ENCODE measurements around the gene LRRC74A. TPM values are rescaled to one million over a fixed set of nuclear protein-coding genes. Genes with fewer than 3 reads are reported as not detected.

The LRRC74A gene
- polyA plus RNA-seq, 1 experiment, result not detected

DNA sequence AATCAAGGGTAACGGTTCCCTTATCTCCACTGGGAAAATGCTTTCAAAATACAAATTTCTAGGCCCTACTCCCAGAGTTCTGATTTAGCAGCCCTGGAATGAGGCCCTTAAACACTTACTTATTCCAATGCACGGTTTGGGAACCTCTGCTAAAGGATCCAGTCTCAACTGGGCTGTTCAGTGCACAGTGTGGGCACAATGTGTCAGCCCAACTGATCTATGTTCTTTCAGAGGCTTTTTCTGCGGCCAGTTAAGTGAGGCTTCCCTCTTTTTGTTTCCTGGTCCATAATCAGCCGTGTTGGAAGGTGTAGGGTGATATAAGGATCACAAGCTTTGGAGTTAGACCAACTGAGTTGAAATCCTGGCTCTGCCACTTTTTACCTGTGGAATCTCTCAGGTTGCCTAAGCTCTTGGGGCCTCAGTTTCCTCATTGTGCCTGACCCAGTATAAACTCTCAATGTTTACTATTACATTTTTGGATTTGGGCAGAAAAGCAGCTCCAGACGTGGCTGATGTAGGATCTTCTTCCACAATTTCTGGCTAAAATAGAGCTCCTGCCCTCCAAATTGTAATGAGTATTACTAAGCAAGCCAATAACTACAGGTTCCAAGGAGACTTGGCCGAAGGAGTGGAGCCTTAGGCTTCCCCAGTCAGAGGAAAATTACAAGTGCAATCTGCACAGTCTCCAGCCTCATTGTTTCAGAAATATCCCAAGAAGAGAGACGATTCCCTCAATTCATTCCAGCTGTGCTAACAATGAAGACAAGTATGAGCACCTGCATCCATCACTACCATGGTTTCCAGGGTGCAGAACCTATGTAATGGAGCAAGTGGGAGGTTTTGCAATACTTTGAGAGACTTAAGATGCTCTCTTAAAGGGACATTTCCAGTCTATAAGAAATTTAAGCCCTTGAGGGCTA, 11.2 kb upstream of the LRRC74A start:
- Histone ChIP-seq H3K27me3 (ENCODE audit: control insufficient read depth, insufficient read depth, low read length) (peaks cover 12% of the 10 kb centered on the region), H3K27ac (ENCODE audit: low read depth, low read length) (no peak overlapping the region), H3K4me3 (ENCODE audit: low read depth, low read length) (no peak overlapping the region), H3K9me3 (ENCODE audit: control insufficient read depth, insufficient read depth, low read length) (no peaks in the 10 kb centered on the region; the same call in 1 of the 2 replicates)
- no peak for DNase-seq (ENCODE audit: low read depth, low spot score)
- TF ChIP-seq, protein P1, sequence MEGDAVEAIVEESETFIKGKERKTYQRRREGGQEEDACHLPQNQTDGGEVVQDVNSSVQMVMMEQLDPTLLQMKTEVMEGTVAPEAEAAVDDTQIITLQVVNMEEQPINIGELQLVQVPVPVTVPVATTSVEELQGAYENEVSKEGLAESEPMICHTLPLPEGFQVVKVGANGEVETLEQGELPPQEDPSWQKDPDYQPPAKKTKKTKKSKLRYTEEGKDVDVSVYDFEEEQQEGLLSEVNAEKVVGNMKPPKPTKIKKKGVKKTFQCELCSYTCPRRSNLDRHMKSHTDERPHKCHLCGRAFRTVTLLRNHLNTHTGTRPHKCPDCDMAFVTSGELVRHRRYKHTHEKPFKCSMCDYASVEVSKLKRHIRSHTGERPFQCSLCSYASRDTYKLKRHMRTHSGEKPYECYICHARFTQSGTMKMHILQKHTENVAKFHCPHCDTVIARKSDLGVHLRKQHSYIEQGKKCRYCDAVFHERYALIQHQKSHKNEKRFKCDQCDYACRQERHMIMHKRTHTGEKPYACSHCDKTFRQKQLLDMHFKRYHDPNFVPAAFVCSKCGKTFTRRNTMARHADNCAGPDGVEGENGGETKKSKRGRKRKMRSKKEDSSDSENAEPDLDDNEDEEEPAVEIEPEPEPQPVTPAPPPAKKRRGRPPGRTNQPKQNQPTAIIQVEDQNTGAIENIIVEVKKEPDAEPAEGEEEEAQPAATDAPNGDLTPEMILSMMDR (IDR thresholded peaks at IDR 0.05; ENCODE audit: low read depth, low read length), result no peak
- ChIA-PET POLR2A (no interaction called here), CTCF (interaction anchor here (1.6 kb wide), 1 partner anchor 30 kb away, joined by 5 read pairs; no protein-coding TSS in a partner anchor)

DNA sequence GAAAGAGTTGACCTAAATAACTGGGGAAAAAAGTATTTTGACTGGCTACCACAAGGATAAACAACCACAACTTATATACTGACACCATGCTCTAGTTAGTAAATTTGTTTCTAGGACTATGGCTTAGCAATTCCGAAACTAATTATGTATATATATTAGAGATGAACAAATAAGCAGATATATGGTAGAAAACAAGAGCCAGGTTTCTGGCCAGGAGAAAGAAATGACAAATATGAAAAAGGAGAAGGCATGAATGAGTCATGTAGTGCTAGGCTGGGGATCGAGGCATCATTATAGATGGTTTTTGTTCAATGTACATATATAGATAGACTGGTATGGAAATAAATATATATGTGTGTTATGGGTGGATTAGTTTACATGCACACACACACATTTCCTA, 5.5 kb upstream of the LRRC74A start:
- Histone ChIP-seq H3K27me3 (ENCODE audit: control insufficient read depth, insufficient read depth, low read length) (peaks cover 12% of the 10 kb centered on the region), H3K9me3 (ENCODE audit: control insufficient read depth, insufficient read depth, low read length) (no peaks in the 10 kb centered on the region), H3K27ac (ENCODE audit: low read depth, low read length) (no peak overlapping the region), H3K4me3 (ENCODE audit: low read depth, low read length) (no peak overlapping the region)
- TF ChIP-seq, protein P1 (IDR thresholded peaks at IDR 0.05; ENCODE audit: low read depth, low read length), result no peak
- ChIA-PET CTCF (interaction anchor here (0.7 kb wide), 1 partner anchor 302 kb away, joined by 15 read pairs; no protein-coding TSS in a partner anchor), POLR2A (no interaction called here)
- DNase-seq (ENCODE audit: low read depth, low spot score), result no peak

DNA sequence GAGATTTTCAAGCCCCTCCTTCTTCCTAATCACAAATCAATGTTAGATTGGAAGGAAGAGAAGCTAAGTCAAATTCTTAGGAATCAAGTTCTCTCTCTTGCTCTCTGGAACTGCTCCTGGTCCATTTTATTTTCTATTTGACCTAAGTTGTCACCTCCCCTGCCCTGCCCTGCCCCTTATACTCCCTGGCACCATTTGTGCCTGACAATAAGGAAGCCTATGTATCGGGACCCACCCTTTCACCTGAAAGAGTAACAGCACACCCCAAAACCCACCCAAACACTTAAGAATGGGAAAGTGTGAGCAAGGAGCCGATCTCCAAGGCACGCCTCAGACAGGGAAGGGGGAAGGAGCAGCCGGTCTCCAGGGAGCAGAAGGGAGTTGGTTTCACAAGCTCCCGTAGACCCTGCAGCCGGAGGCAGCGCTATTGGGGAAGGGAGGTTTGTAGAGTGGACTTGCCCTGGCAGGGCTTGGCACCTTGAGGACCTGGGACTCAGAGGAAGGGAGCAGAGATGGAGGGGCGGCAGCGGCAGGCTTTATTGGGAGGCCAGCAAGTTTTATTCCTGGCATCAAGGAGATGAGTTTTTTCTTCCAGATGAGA, 1.6 kb downstream of the LRRC74A start:
- H3K4me3 ChIP-seq (ENCODE audit: low read depth, low read length), result peak overlapping the region; percentile 31
- ChIA-PET POLR2A (no interaction called here), CTCF (no interaction called here)
- TF ChIP-seq, protein P1 (IDR thresholded peaks at IDR 0.05; ENCODE audit: low read depth, low read length), result no peak
- no peaks in the 10 kb centered on the region for H3K9me3 ChIP-seq (ENCODE audit: control insufficient read depth, insufficient read depth, low read length)
- H3K27ac ChIP-seq (ENCODE audit: low read depth, low read length), result no peak overlapping the region
- no peak for DNase-seq (ENCODE audit: low read depth, low spot score)
- H3K27me3 ChIP-seq (ENCODE audit: control insufficient read depth, insufficient read depth, low read length), result peaks cover 28% of the 10 kb centered on the region

DNA sequence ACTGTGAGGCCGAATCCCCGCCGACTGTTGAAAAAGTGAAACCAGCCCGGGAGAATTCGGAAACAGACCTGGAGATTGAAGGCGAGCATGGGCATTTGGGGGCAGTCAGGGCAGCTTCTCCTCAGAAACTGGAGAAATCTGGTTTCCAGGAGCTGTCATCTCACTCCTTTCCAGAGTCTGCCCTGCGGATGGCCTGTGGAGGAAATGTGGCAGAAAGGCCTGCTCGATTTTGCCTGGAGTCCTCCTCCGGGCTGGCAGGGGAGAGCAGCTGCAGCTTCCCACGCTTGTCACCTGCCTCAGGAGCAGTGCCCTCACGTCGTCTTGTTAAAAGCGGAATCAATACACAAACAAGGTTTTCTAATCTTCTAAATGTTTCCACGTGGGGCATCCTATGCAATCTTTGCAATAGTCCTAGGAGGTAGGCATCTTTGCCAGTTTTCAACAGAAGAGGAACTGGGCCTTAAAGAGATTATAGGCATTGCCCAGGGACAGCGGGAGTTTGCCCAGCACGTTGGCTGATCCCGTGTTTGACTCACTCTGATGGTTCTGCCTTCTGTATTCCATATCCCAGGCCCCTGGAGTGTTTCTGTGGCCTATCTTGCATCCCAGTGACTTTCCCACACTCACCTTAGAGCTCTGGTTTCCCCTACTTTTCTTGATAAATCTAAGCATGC, 2.3 kb downstream of the LRRC74A start:
- H3K27me3 ChIP-seq (ENCODE audit: control insufficient read depth, insufficient read depth, low read length), result peaks cover 28% of the 10 kb centered on the region
- no peak for DNase-seq (ENCODE audit: low read depth, low spot score)
- peak overlapping the region; percentile 31 for H3K4me3 ChIP-seq (ENCODE audit: low read depth, low read length)
- CTCF ChIA-PET, result interaction anchor here (1.0 kb wide), 1 partner anchor 119 kb away, joined by 3 read pairs; no protein-coding TSS in a partner anchor
- H3K27ac ChIP-seq (ENCODE audit: low read depth, low read length), result no peak overlapping the region
- H3K9me3 ChIP-seq (ENCODE audit: control insufficient read depth, insufficient read depth, low read length), result no peaks in the 10 kb centered on the region
- POLR2A ChIA-PET, result interaction anchor here (1.1 kb wide), 1 partner anchor 141 kb away, joined by 4 read pairs; no protein-coding TSS in a partner anchor
- TF ChIP-seq, protein P1 (IDR thresholded peaks at IDR 0.05; ENCODE audit: low read depth, low read length), result no peak

Measured in AG04450 (cell line).